HK-2 (cell line): Measurements from ENCODE around the gene ANTXR2.
A peak's percentile ranks its signal among the peaks of the same experiment; 100 is the strongest.
"Not testable (repeated sequence)": the region's sequence is repeated elsewhere in the genome, so short reads cannot be mapped to it uniquely, and the experiment has no call there.

Experiments
- DNase-seq: peaks from one replicate; pipeline ENCODE4 v3.0.0-alpha.2; 2018; ENCODE audit not compliant: unreplicated experiment

ANTXR2 gene

DNA sequence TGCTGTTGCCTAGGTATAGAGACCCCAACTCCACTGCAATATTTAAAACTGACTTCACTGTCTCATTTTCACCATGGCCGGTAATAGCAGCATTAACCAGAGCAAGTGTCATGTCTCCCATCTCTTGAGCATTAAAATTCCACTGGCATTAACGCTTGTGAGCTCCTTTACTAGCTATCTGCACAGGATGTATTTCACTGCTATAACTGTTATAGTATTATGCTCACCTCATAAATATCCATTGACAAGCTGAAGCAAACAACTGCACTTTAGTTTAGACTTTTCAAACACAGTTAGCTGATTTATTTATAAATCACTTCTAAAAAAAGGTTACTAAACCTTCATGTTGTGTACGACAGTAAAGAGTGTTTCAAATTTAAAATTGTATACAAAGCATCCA is 157.8 kb downstream of the ANTXR2 start:
- no peak for DNase-seq

DNA sequence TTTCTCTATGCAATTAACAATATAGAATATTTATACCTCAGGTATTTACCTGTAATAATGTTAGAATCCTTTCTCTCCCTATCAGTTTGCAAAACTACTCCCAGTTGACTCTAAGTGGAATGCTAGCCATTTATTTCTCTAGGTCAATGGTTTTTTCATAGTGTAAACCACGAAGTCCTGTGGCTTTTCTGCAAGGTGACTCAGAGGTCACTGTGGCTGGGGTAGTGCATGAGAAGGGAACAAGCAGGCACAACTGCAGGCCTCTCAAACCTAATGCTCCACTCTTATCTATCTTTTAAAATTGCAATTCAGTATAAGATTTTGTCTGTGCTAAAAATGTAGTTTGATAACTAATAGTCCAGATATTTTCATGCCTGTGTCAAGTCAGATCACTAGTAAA is 159.4 kb downstream of the ANTXR2 start:
- peak; percentile 6 for DNase-seq

DNA sequence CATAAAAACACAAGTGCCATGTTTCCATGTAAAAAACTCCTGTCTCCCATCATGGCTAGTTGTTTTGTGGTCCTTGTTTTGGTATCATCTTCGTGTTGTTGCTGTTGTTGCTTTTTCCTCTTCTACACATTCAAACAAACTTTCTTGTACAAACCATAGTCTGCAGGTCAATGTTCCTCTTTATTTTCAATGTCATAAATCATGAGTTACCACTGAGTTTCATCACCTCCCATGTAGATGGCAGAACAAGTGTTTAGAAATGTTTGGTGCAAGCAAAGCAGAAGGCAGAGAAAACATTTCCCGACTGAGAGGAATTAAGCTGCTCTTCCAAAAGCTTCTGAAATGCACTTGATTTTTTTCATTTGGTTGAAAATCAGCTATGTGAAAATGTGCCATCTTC is 166.0 kb downstream of the ANTXR2 start:
- DNase-seq = no peak

GRCh38 chr4:79906303-79906702 is 166.7 kb downstream of the ANTXR2 start:
- DNase-seq = no peak

DNA sequence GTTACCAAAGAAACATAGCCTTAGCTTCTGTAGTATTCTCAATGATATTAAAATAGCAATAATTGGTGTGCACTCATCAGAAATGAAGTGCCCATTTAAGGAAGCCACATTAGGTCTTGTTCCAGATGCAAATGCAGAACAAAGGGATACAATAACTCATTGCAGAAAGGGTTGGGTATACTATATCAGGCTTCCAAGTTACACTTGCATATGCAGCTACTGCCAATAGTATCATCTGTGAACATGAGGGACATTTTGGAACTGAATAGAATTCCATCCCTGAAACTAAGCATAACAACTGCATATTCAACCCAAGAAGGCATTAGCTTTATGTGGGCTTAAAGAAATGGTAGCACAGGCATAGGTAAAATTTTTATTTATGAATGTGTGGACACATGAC is 167.8 kb downstream of the ANTXR2 start:
- no peak for DNase-seq

DNA sequence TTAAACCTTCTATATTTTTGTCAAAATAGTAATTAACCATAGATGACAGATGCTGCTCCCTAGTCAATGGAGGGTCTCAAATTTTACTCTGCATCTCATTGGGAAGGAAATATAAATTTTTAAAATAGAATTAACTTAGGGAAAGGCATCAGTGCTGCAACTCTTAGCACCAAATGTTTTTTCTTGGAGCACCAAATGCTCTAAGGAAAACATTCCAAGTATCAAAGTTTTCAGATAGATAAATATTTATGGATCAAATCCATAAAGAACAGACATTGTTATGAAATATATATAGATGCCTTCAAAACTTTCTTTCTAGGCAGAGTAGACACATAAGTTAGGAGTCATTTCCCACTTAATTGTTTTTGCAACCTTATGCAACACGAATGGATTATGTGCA is 168.7 kb downstream of the ANTXR2 start:
- DNase-seq = no peak

- DNase-seq = no peak
Measured at GRCh38 chr4:79900182-79900581, 172.8 kb downstream of the ANTXR2 start.

DNA sequence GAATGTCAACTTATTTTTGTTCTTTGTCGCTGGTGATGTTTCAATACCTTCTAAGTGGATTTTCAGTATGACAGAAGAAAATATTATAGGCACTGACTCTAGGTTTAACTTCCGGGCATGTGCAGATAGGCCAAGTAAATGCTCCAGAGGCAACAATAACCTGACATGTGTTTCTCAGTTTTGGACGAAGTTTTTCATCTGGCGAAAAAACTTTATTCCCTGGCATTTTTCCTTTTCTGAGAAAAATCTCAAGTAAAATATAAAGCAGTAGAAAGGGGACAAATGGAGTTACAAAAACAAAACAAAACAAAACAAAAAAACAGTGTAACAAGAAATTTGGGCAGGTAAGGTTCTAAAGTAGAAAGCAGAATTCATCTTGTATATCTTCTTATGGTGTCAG is 173.5 kb downstream of the ANTXR2 start:
- no peak for DNase-seq

- no peak for DNase-seq
Measured at GRCh38 chr4:79898055-79898454, 175.0 kb downstream of the ANTXR2 start.

GRCh38 chr4:79897174-79897573 is 175.9 kb downstream of the ANTXR2 start:
- DNase-seq = no peak

DNA sequence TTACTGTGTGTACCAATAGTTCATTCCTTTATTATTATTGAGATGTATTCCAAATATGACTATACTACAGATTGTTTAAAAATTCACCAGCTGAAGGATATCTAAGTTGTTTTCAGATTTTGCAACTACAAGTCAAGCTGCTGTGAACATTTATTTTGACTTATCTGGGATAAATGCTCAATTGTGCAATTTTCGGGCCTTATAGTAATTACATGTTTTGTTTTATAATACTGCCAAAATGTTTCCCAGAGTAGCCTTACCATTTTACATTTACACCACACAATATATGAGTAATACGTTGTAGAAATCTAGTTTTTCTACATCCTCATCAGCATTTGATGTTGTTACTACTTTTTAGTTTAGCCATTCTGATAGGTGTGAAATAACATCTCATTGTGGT is 179.6 kb downstream of the ANTXR2 start:
- no peak for DNase-seq

DNA sequence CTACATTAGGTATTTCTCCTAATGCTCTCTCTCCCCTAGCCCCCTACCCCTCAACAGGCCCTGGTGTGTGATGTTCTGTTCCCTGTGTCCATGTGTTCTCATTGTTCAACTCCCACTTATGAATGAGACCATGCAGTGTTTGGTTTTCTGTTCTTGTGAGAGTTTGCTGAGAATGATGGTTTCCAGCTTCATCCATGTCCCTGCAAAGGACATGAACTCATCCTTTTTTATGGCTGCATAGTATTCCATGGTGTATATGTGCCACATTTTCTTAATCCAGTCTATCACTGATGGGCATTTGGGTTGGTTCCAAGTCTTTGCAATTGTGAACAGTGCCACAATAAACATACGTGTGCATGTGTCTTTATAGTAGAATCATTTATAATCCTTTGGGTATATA is 184.0 kb downstream of the ANTXR2 start:
- DNase-seq = not testable (repeated sequence)

GRCh38 chr4:79886557-79886956 is 186.5 kb downstream of the ANTXR2 start:
- DNase-seq = no peak

DNA sequence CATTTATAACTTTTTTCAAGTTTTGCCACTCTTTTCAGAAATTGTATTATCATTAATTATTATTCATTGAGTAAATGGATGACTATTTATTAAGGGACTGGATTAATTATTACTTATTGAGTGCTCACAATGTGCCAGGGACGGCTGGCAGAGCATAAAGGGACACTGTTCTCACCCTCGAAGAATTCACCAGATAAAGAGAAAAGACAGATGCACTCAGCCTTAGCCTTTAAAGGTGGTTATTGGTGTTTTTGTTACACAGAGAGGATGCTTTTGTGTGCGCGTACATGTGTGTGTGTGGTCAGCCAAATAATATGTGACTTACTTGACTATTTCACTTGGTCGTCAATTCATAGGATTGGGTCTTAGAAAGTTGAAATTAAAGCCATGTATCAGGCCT is 187.0 kb downstream of the ANTXR2 start:
- no peak for DNase-seq

- DNase-seq = no peak
Measured at GRCh38 chr4:79883290-79883689, 189.7 kb downstream of the ANTXR2 start.

GRCh38 chr4:79882806-79883205 is 190.2 kb downstream of the ANTXR2 start:
- DNase-seq = no peak

GRCh38 chr4:79881407-79881806 is 191.6 kb downstream of the ANTXR2 start:
- DNase-seq = no peak

GRCh38 chr4:79877511-79877910 is 195.5 kb downstream of the ANTXR2 start:
- DNase-seq = no peak

- no peak for DNase-seq
Measured at GRCh38 chr4:79875344-79875899, 197.6 kb downstream of the ANTXR2 start.

DNA sequence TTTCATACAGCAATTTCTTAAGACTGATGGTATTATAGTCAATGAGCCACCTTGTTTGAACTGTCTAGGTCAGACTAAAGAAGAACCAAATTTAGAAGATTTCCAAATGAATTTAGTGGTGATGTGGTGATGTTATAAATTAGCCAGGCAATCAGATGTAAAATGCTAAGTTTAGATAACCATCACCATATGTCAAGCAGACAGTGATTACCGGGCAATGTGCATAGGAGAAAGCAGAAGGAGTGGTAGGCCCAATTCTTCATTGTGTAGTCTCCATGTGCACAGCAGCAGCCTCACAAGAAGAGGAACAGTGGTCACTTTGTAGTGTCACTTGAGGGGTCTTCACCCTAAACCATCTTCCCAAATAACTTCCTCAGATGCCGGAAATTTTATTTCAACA is 198.8 kb downstream of the ANTXR2 start:
- no peak for DNase-seq

DNA sequence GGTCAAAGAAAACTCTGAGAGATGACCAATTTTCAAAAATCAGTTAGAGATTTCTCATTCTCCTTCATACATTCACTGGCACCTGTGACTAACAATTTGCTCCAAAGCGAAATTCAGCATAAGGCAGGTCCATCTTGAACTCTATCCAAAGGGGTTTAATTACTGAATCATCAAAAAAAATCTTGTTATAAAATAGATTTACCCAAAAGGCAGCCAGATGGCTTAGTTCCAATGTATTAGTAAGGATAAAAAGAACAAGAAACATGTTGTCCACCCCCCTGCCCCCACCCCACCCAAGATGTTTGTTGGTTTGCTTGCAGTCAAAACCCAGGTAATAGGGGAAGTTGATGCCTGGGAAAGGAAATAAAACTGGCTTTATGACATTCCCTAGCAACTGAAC is 200.3 kb downstream of the ANTXR2 start:
- no peak for DNase-seq

DNA sequence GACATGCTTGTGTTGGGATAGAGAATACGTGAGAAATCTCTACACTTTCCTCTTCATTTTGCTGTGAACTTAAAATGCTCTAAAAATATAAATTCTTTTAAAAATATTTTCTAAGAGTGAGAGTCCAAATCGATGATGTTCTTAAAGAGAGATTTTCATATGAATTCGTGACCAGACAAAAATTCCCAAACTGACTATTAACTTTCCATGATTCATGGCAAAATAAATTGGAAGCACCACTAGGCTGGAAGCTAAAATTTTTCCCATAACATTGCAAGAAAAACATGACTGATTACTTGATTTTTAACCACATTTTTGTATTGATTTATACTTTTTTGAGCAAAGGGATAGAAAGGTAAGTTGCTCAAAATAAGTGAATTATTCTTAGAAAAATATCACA is 201.1 kb downstream of the ANTXR2 start:
- no peak for DNase-seq

- no peak for DNase-seq
Measured at GRCh38 chr4:79869597-79870237, 203.3 kb downstream of the ANTXR2 start.

DNA sequence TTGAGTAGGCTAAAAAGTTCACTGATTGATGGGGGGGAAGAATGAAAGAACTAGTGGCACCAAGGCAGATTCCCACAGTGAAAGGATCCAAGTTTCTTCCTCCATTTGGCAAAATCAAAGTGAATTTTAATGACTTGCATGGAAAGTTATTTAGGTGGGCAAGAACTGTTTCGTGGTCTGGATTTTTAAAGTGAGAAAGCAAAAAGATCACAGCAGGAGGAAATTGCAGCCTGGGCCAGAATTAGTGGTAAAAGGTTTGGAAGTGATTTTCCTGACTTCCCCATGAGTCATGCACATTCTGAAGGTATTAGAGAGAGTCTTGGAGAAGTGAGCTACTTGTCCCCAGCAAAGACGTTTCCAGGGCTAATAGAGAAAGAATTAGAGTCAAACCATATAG is 207.8 kb downstream of the ANTXR2 start:
- peak; percentile 3 for DNase-seq
